PC-9 (cell line): ENCODE measurements around the gene CLDN19. TPM values are rescaled to one million over a fixed set of nuclear protein-coding genes. Genes with fewer than 3 reads are reported as not detected.
A peak's percentile ranks its signal among the peaks of the same experiment; 100 is the strongest.

ENCODE experiments used
- BruUV-seq: library from RNA; stranded (reverse); fragments of 400-500 nt; replicated peaks from 2 replicates; lab custom pipeline; 2021; lab: Mats Ljungman, UMichigan
- CTCF ChIA-PET: fragments of 300-600 bp; sonication (Branson Sonifier 250); formaldehyde crosslinking; loops from one replicate; lab custom pipeline; 2022; ENCODE audit warnings: antibody characterized with exemption; lab: Charles Lee
- POLR2A ChIA-PET: fragments of 300-600 bp; sonication (Branson Sonifier 250); formaldehyde crosslinking; loops from one replicate; lab custom pipeline; 2022; ENCODE audit warnings: antibody characterized with exemption; ENCODE audit not compliant: unreplicated experiment; lab: Charles Lee
- DNase-seq, 2 experiments: peaks; one replicate each; pipeline versions ENCODE4 v3.0.0 to v3.0.0-alpha.2; 2015 to 2022; ENCODE audit warnings: mixed read lengths in 1 of 2
- H2AFZ ChIP-seq: fragments of 200-600 bp; sonication (generic); 2 replicates; pipeline ENCODE4 v1.8.1; 2017; ENCODE audit warnings: antibody characterized with exemption
- H3F3A ChIP-seq: fragments of 200-600 bp; sonication (generic); 2 replicates; pipeline ENCODE4 v1.8.1; 2017; ENCODE audit warnings: antibody characterized with exemption, mild to moderate bottlenecking, low read depth; ENCODE audit not compliant: insufficient read depth
- H3K27ac ChIP-seq: fragments of 200-600 bp; sonication (generic); 2 replicates; pipeline ENCODE4 v1.6.1; 2016; ENCODE audit warnings: mixed run types
- H3K27me3 ChIP-seq: fragments of 200-600 bp; sonication (generic); 2 replicates; pipeline ENCODE4 v1.6.1; 2016; ENCODE audit warnings: low read depth, mixed run types; ENCODE audit not compliant: insufficient read depth
- H3K36me3 ChIP-seq: fragments of 200-600 bp; sonication (generic); 2 replicates; pipeline ENCODE4 v1.6.1; 2016; ENCODE audit warnings: low read depth, mixed run types
- H3K4me1 ChIP-seq: fragments of 200-600 bp; sonication (generic); replicated peaks from 2 replicates; pipeline ENCODE4 v1.6.1; 2016; ENCODE audit warnings: mixed run types; ENCODE audit not compliant: insufficient read depth
- H3K4me2 ChIP-seq: fragments of 200-600 bp; sonication (generic); 2 replicates; pipeline ENCODE4 v1.6.1; 2017; ENCODE audit warnings: mixed run types
- H3K4me3 ChIP-seq: fragments of 200-600 bp; sonication (generic); 2 replicates; pipeline ENCODE4 v1.6.1; 2016; ENCODE audit warnings: mixed run types
- H3K79me2 ChIP-seq: fragments of 200-600 bp; sonication (generic); 2 replicates; pipeline ENCODE4 v1.6.1; 2017; ENCODE audit warnings: low read depth, mixed run types
- H3K9me2 ChIP-seq: fragments of 200-600 bp; sonication (generic); 2 replicates; pipeline ENCODE4 v1.8.1; 2017; ENCODE audit warnings: mild to moderate bottlenecking; ENCODE audit not compliant: insufficient read depth
- H3K9me3 ChIP-seq: fragments of 200-600 bp; sonication (generic); 2 replicates; pipeline ENCODE4 v1.8.1; 2016; ENCODE audit warnings: low read depth; ENCODE audit not compliant: insufficient read depth
- H4K20me1 ChIP-seq: fragments of 200-600 bp; sonication (generic); 2 replicates; pipeline ENCODE4 v1.8.1; 2017; ENCODE audit not compliant: insufficient read depth
- CTCF ChIP-seq: fragments of 200-600 bp; sonication (generic); conservative IDR thresholded peaks from 2 replicates; pipeline ENCODE4 v1.6.1; 2017; ENCODE audit warnings: mixed run types, antibody characterized with exemption, mild to moderate bottlenecking, moderate library complexity
- EZH2 ChIP-seq: fragments of 200-600 bp; sonication (generic); IDR thresholded peaks from 2 replicates; pipeline ENCODE4 v1.8.0; 2017; ENCODE audit warnings: antibody characterized with exemption, low read depth
- intact Hi-C: fragments of 100-400 bp; cut with micrococcal nuclease; formaldehyde crosslinking; loops from one replicate; pipeline ENCODE4 v1.10.0; 2022; ENCODE audit not compliant: unreplicated experiment
- total RNA-seq: library from RNA; stranded (reverse); gene quantifications from 2 replicates; pipeline ENCODE4 v1.2.3, GENCODE V29; 2021

CLDN19 gene
- total RNA-seq, 1 experiment from 2014 or later, result not detected

GRCh38 chr1:42780176-42780575 is 40.1 kb upstream of the CLDN19 start:
- Histone ChIP-seq H3F3A (0 out of 2 replicates have a peak, but pooled peaks cover 4% of the 10 kb centered on the region), H3K36me3 (no peaks in the 10 kb centered on the region), H2AFZ (no peak overlapping the region), H3K9me2 (no peaks in the 10 kb centered on the region), H3K27me3 (no peaks in the 10 kb centered on the region), H3K4me3 (no peak overlapping the region), H3K79me2 (no peaks in the 10 kb centered on the region), H3K9me3 (no peaks in the 10 kb centered on the region), H4K20me1 (no peaks in the 10 kb centered on the region), H3K4me2 (no peak overlapping the region), H3K4me1 (no peaks in the 10 kb centered on the region), H3K27ac (no peak overlapping the region)
- DNase-seq, result no peak
- intact Hi-C loops, result no loop called here
- no TSS peak for BruUV-seq
- POLR2A ChIA-PET, result no interaction called here
- no peak for TF ChIP-seq CTCF
- no peak for TF ChIP-seq EZH2
- CTCF ChIA-PET, result interaction anchor here (0.6 to 1.4 kb wide), 2 partner anchors 248 to 294 kb away, joined by 4 to 13 read pairs; no protein-coding TSS in a partner anchor

- Histone ChIP-seq H3K9me3 (no peaks in the 10 kb centered on the region), H3K27me3 (no peaks in the 10 kb centered on the region), H3K9me2 (no peaks in the 10 kb centered on the region), H3K36me3 (no peaks in the 10 kb centered on the region), H3K4me3 (no peak overlapping the region), H4K20me1 (no peaks in the 10 kb centered on the region), H3K4me1 (no peaks in the 10 kb centered on the region), H2AFZ (no peak overlapping the region), H3K4me2 (no peak overlapping the region), H3K79me2 (no peaks in the 10 kb centered on the region), H3F3A (0 out of 2 replicates have a peak, but pooled peaks cover 4% of the 10 kb centered on the region), H3K27ac (no peak overlapping the region)
- DNase-seq, result no peak
- ChIA-PET POLR2A (no interaction called here), CTCF (interaction anchor here (1.4 to 1.6 kb wide), 2 partner anchors 144 to 294 kb away, joined by 3 to 13 read pairs; no protein-coding TSS in a partner anchor)
- no TSS peak for BruUV-seq
- TF ChIP-seq EZH2, result no peak
- no peak for TF ChIP-seq CTCF
- intact Hi-C loops, result loop anchor here (2.0 to 10.0 kb wide), 2 partner anchors 133 to 635 kb away; no protein-coding TSS in a partner anchor
Observed at GRCh38 chr1:42779725-42780124, 39.7 kb upstream of the CLDN19 start.

GRCh38 chr1:42777852-42778251 is 37.8 kb upstream of the CLDN19 start:
- no peaks in the 10 kb centered on the region for H3K9me3 ChIP-seq
- H3K9me2 ChIP-seq, result no peaks in the 10 kb centered on the region
- no peak overlapping the region for H2AFZ ChIP-seq
- H3K27me3 ChIP-seq, result no peaks in the 10 kb centered on the region
- peak; percentile 84 for TF ChIP-seq CTCF
- TF ChIP-seq EZH2, result no peak
- no peaks in the 10 kb centered on the region for H3K4me1 ChIP-seq
- no TSS peak for BruUV-seq
- H3K27ac ChIP-seq, result no peak overlapping the region
- no peaks in the 10 kb centered on the region for H3K79me2 ChIP-seq
- POLR2A ChIA-PET, result no interaction called here
- no peak overlapping the region for H3K4me3 ChIP-seq
- CTCF ChIA-PET, result interaction anchor here (0.6 to 1.6 kb wide), 6 partner anchors 9 to 1284 kb away, joined by 3 to 9 read pairs (median 4); no protein-coding TSS in a partner anchor
- no peaks in the 10 kb centered on the region for H4K20me1 ChIP-seq
- no peak overlapping the region for H3K4me2 ChIP-seq
- no peaks in the 10 kb centered on the region for H3K36me3 ChIP-seq
- DNase-seq, result peak in 1 of 2 experiments; percentile 37
- 0 out of 2 replicates have a peak, but pooled peaks cover 4% of the 10 kb centered on the region for H3F3A ChIP-seq
- intact Hi-C loops, result loop anchor here (1.0 to 10.0 kb wide), 3 partner anchors 135 to 637 kb away; no protein-coding TSS in a partner anchor
